Measurements from ENCODE around the gene CYP1A1. TPM values are rescaled to one million over a fixed set of nuclear protein-coding genes. Genes with fewer than 3 reads are reported as not detected.

Gene CYP1A1
- total and polyA plus RNA-seq, 2 of the 13 experiments (the other 11 are each of a cell fraction or from before 2014, with no cell fraction given): 7.9 to 8.0 TPM

DNA sequence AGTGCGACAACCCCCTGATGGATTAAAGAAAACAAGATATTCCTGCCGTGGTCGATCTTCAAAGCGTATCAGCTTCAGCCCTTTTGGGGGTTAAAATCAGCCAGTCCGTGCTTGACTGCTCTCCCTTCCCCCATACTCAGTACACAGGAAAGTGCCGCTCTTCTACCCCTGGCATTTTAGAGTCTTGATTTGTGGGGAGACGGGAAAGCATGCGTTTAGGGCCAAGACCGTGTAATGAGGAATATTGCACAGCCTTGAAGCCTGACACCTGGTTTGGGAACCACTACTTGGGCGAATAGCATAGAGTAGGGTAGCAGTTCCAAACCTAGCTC, 29.0 kb downstream of the CYP1A1 start (continued):
- TF ChIP-seq MIER2 (CRISPR knock-in tag; IDR thresholded peaks at IDR 0.05) (no peak), TCF7 (IDR thresholded peaks at IDR 0.05; ENCODE audit: low read depth) (no peak), ZNF350 (CRISPR knock-in tag; IDR thresholded peaks at IDR 0.05; ENCODE audit: borderline replicate concordance, low read depth) (no peak), TARDBP (CRISPR knock-in tag; IDR thresholded peaks at IDR 0.05) (no peak), MTA3 (CRISPR knock-in tag; IDR thresholded peaks at IDR 0.05) (no peak), HOXA9 (CRISPR knock-in tag; IDR thresholded peaks at IDR 0.05; ENCODE audit: borderline replicate concordance) (no peak), ZNF180 (CRISPR knock-in tag; IDR thresholded peaks at IDR 0.05; ENCODE audit: borderline replicate concordance, low read depth) (0 out of 2 replicates have a peak, but pooled peaks have one; percentile 32), CTCF (CRISPR knock-in tag; IDR thresholded peaks at IDR 0.05) (no peak), HMG20A (CRISPR knock-in tag; IDR thresholded peaks at IDR 0.05; ENCODE audit: borderline replicate concordance) (no peak), HOXA3 (CRISPR knock-in tag; IDR thresholded peaks at IDR 0.05) (no peak), HNRNPK (IDR thresholded peaks at IDR 0.05; ENCODE audit: low read depth, low read length, poor library complexity, severe bottlenecking) (no peak), SKIL (CRISPR knock-in tag; IDR thresholded peaks at IDR 0.05; ENCODE audit: borderline replicate concordance) (no peak), NCOA1 (CRISPR knock-in tag; IDR thresholded peaks at IDR 0.05) (0 out of 2 replicates have a peak, but pooled peaks have one; percentile 16), ATF2 (CRISPR knock-in tag; IDR thresholded peaks at IDR 0.05) (no peak), NBN (conservative IDR thresholded peaks at IDR 0.05) (no peak), DMAP1 (CRISPR knock-in tag; IDR thresholded peaks at IDR 0.05) (no peak)
- TF ChIP-seq, protein P1, sequence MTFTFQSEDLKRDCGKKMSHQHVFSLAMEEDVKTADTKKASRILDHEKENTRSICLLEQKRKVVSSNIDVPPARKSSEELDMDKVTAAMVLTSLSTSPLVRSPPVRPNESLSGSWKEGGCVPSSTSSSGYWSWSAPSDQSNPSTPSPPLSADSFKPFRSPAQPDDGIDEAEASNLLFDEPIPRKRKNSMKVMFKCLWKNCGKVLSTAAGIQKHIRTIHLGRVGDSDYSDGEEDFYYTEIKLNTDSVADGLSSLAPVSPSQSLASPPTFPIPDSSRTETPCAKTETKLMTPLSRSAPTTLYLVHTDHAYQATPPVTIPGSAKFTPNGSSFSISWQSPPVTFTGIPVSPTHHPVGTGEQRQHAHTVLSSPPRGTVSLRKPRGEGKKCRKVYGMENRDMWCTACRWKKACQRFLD (CRISPR knock-in tag; IDR thresholded peaks at IDR 0.05; ENCODE audit: borderline replicate concordance): 0 out of 2 replicates have a peak, but pooled peaks have one; percentile 11
- TF ChIP-seq, protein P2, sequence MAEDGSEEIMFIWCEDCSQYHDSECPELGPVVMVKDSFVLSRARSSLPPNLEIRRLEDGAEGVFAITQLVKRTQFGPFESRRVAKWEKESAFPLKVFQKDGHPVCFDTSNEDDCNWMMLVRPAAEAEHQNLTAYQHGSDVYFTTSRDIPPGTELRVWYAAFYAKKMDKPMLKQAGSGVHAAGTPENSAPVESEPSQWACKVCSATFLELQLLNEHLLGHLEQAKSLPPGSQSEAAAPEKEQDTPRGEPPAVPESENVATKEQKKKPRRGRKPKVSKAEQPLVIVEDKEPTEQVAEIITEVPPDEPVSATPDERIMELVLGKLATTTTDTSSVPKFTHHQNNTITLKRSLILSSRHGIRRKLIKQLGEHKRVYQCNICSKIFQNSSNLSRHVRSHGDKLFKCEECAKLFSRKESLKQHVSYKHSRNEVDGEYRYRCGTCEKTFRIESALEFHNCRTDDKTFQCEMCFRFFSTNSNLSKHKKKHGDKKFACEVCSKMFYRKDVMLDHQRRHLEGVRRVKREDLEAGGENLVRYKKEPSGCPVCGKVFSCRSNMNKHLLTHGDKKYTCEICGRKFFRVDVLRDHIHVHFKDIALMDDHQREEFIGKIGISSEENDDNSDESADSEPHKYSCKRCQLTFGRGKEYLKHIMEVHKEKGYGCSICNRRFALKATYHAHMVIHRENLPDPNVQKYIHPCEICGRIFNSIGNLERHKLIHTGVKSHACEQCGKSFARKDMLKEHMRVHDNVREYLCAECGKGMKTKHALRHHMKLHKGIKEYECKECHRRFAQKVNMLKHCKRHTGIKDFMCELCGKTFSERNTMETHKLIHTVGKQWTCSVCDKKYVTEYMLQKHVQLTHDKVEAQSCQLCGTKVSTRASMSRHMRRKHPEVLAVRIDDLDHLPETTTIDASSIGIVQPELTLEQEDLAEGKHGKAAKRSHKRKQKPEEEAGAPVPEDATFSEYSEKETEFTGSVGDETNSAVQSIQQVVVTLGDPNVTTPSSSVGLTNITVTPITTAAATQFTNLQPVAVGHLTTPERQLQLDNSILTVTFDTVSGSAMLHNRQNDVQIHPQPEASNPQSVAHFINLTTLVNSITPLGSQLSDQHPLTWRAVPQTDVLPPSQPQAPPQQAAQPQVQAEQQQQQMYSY (CRISPR knock-in tag; IDR thresholded peaks at IDR 0.05): no peak
